ENCODE data around the gene BTNL9. TPM values are rescaled to one million over a fixed set of nuclear protein-coding genes. Genes with fewer than 3 reads are reported as not detected.

BTNL9 gene
- total RNA-seq, 1 experiment from 2014 or later, result 5.0 TPM

DNA sequence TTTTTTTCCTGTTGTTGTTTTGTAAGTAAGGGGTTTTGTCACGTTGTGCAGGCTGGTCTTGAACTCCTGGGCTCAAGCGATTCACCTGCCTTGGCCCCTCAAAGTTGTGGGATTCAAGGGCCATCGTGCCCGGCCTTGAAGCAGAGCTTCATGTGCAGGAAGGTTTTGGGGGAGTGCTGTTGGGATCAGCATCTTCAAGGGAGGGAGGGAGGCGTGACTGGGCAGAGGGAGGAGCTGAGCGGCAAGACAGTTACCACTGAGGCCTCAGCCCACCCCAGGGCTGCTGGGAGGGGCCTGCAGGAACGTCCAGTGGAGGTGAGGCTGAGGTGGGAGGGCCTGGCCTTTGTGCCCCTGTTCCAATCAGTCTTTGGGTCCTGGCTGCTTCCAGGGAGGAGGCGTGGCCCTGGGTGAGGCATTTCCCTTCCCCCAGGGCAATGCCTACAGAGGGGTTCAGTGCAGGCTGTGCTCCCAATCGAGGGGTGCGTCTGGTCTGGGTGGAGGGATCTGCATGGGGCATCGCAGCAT, 69.5 kb downstream of the BTNL9 start:
- BruUV-seq (replicated peaks), result no TSS peak
- TF ChIP-seq, protein P1, sequence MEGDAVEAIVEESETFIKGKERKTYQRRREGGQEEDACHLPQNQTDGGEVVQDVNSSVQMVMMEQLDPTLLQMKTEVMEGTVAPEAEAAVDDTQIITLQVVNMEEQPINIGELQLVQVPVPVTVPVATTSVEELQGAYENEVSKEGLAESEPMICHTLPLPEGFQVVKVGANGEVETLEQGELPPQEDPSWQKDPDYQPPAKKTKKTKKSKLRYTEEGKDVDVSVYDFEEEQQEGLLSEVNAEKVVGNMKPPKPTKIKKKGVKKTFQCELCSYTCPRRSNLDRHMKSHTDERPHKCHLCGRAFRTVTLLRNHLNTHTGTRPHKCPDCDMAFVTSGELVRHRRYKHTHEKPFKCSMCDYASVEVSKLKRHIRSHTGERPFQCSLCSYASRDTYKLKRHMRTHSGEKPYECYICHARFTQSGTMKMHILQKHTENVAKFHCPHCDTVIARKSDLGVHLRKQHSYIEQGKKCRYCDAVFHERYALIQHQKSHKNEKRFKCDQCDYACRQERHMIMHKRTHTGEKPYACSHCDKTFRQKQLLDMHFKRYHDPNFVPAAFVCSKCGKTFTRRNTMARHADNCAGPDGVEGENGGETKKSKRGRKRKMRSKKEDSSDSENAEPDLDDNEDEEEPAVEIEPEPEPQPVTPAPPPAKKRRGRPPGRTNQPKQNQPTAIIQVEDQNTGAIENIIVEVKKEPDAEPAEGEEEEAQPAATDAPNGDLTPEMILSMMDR (IDR thresholded peaks at IDR 0.05; ENCODE audit: unreplicated experiment), result no peak
- H3K4me1 Mint-ChIP-seq (ENCODE audit: low read depth, unreplicated experiment), result peaks cover 5% of the 10 kb centered on the region
- CTCF ChIA-PET, result no interaction called here
- no peak for DNase-seq
- no peak overlapping the region for H3K4me3 Mint-ChIP-seq (ENCODE audit: low read depth, unreplicated experiment)
- intact Hi-C loops (cut with micrococcal nuclease; ENCODE audit: unreplicated experiment), result no loop called here
- no peaks in the 10 kb centered on the region for H3K9me3 Mint-ChIP-seq (ENCODE audit: low read depth, unreplicated experiment)
- no peak overlapping the region for H3K27ac Mint-ChIP-seq (ENCODE audit: unreplicated experiment)
- no peaks in the 10 kb centered on the region for H3K36me3 Mint-ChIP-seq (ENCODE audit: insufficient read depth, unreplicated experiment)
- peaks cover 96% of the 10 kb centered on the region for H3K27me3 Mint-ChIP-seq (ENCODE audit: unreplicated experiment)

- Mint-ChIP-seq H3K4me3 (ENCODE audit: low read depth, unreplicated experiment) (no peak overlapping the region), H3K36me3 (ENCODE audit: insufficient read depth, unreplicated experiment) (no peaks in the 10 kb centered on the region), H3K9me3 (ENCODE audit: low read depth, unreplicated experiment) (no peaks in the 10 kb centered on the region), H3K27me3 (ENCODE audit: unreplicated experiment) (peaks cover 96% of the 10 kb centered on the region), H3K27ac (ENCODE audit: unreplicated experiment) (no peak overlapping the region), H3K4me1 (ENCODE audit: low read depth, unreplicated experiment) (peaks cover 12% of the 10 kb centered on the region)
- DNase-seq, result no peak
- intact Hi-C loops (cut with micrococcal nuclease; ENCODE audit: unreplicated experiment), result no loop called here
- TF ChIP-seq, protein P1 (IDR thresholded peaks at IDR 0.05; ENCODE audit: unreplicated experiment), result no peak
- BruUV-seq (replicated peaks), result no TSS peak
- CTCF ChIA-PET, result no interaction called here
Observed at GRCh38 chr5:181111010-181111409, 70.9 kb downstream of the BTNL9 start.

Small RNA genes lying within 50 kb of the gene (microRNA-seq; reads per million reads assigned to microRNA genes)
- not detected for gene MIR8089

Other genes starting within 250 kb of the BTNL9 start
- 77.5 and 86.4 TPM in 2 replicates for gene MGAT1, start 237.5 kb upstream of the BTNL9 start, total RNA-seq (2022)
- gene ZFP62, start 179.0 kb upstream of the BTNL9 start, total RNA-seq (2022), result 43.5 and 46.4 TPM in 2 replicates
- gene BTNL8, start 141.1 kb upstream of the BTNL9 start, total RNA-seq (2022), result not detected in 2 replicates
- not detected in 2 replicates for gene BTNL3, start 51.4 kb upstream of the BTNL9 start, total RNA-seq (2022)
- not detected in 2 replicates for gene OR2V1, start 90.9 kb downstream of the BTNL9 start, total RNA-seq (2022)
- not detected in 2 replicates for gene OR2V2, start 107.3 kb downstream of the BTNL9 start, total RNA-seq (2022)
- 1.8 and 2.4 TPM in 2 replicates for gene TRIM7, start 164.9 kb downstream of the BTNL9 start, total RNA-seq (2022)
- 33.5 and 34.2 TPM in 2 replicates for gene TRIM41, start 183.0 kb downstream of the BTNL9 start, total RNA-seq (2022)
- 1,679 and 1,946 TPM in 2 replicates for gene RACK1, start 203.6 kb downstream of the BTNL9 start, total RNA-seq (2022)
- 14.8 and 14.9 TPM in 2 replicates for gene TRIM52, start 220.9 kb downstream of the BTNL9 start, total RNA-seq (2022)

Measured in Calu3 (cell line).